GM12864 (cell line): ENCODE measurements around the gene TGFBR1.

Experiments
- DNase-seq: peaks from one replicate; pipeline ENCODE4 v3.0.0-alpha.2; 2011; ENCODE audit warnings: low read depth
- H3K4me3 ChIP-seq: 2 replicates; pipeline ENCODE4 v1.5.1; 2011; ENCODE audit warnings: mild to moderate bottlenecking, low read depth, low read length, control low read depth
- CTCF ChIP-seq: IDR thresholded peaks from 2 replicates; pipeline ENCODE4 v1.5.1; 2011; ENCODE audit warnings: low read depth, mild to moderate bottlenecking, moderate library complexity, low read length, control low read depth, inconsistent platforms; ENCODE audit errors: missing control alignments

TGFBR1 gene

GRCh38 chr9:99058964-99059921 is 45.7 kb upstream of the TGFBR1 start:
- TF ChIP-seq CTCF, result no peak

DNA sequence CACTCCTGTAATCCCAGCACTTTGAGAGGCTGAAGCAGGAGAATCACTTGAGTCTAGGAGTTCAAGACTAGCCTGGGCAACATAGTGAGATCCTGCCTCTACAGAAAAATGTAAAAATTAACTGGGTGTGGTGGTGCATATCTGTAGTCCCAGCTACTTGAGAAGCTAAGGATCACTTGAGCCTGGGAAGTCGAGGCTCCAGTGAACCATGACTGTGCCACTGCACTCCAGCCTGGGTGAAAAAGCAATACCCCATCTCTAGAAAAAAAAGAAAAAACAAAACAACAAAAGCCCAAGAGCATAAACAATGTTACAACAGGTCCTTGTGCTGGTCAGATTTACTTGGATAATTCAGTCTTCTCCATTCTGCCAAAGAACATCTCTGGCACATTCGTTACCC is 44.3 kb upstream of the TGFBR1 start:
- TF ChIP-seq CTCF, result no peak
- H3K4me3 ChIP-seq, result no peak overlapping the region
- no peak for DNase-seq

More at GRCh38 chr9:99058964-99059921, 45.7 kb upstream of the TGFBR1 start:
- H3K4me3 ChIP-seq, result no peak overlapping the region
- DNase-seq, result peak; percentile 50

- H3K4me3 ChIP-seq, result no peak overlapping the region
- no peak for DNase-seq
- no peak for TF ChIP-seq CTCF
These were observed 42.4 kb upstream of the TGFBR1 start for GRCh38 chr9:99062549-99062948.

- no peak for DNase-seq
- no peak for TF ChIP-seq CTCF
- no peak overlapping the region for H3K4me3 ChIP-seq
These were observed 41.4 kb upstream of the TGFBR1 start for GRCh38 chr9:99063522-99063921.

DNA sequence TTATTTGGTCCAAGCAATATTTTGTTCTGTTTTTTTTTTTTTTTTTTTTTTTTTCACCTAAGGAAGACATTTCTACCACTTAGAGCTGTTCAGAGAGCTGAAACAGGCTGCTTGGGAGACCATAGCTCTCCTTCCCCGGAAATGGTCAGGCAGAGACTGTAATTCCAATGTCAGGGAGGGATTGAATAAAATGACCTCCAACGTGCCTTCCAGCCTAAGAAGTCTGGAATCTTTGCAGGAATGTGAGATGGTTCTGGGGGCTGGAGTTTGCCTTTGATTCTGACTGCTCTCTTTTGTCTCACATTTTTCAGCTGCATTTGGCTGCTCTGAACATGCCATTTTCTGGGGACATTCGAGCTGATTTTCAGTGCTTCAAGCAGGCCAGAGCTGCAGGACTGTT is 38.3 kb upstream of the TGFBR1 start:
- H3K4me3 ChIP-seq, result no peak overlapping the region
- DNase-seq, result no peak
- no peak for TF ChIP-seq CTCF

GRCh38 chr9:99069075-99069474 is 35.8 kb upstream of the TGFBR1 start:
- TF ChIP-seq CTCF, result no peak
- no peak for DNase-seq
- no peak overlapping the region for H3K4me3 ChIP-seq

DNA sequence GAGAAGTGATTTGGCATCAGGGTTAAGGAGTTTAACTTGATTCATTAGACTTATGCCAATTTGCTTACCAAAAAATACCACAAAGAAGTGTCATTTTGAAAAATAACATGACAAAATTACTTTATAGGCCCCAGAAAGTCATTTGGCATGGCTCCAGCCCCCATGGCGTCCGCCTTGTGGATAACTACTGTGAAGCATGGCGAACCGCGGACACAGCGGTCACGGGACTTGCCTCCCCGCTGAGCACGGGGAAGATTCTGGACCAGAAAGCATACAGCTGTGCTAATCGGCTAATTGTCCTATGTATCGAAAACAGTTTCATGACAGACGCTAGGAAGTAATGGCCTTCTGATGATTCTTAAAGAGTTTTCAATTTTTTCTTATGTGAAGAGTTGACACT is 35.4 kb upstream of the TGFBR1 start:
- no peak for DNase-seq
- no peak for TF ChIP-seq CTCF
- no peak overlapping the region for H3K4me3 ChIP-seq
